COLO668 (cell line): ENCODE measurements around the gene CCDC88B.

Experiments
- DNase-seq: peaks from one replicate; lab custom pipeline; 2025; ENCODE audit not compliant: unreplicated experiment; lab: John Stamatoyannopoulos, UW

Gene CCDC88B

GRCh38 chr11:64342869-64343745 lies 3.1 kb downstream of the CCDC88B start:
- no peak for DNase-seq

DNA sequence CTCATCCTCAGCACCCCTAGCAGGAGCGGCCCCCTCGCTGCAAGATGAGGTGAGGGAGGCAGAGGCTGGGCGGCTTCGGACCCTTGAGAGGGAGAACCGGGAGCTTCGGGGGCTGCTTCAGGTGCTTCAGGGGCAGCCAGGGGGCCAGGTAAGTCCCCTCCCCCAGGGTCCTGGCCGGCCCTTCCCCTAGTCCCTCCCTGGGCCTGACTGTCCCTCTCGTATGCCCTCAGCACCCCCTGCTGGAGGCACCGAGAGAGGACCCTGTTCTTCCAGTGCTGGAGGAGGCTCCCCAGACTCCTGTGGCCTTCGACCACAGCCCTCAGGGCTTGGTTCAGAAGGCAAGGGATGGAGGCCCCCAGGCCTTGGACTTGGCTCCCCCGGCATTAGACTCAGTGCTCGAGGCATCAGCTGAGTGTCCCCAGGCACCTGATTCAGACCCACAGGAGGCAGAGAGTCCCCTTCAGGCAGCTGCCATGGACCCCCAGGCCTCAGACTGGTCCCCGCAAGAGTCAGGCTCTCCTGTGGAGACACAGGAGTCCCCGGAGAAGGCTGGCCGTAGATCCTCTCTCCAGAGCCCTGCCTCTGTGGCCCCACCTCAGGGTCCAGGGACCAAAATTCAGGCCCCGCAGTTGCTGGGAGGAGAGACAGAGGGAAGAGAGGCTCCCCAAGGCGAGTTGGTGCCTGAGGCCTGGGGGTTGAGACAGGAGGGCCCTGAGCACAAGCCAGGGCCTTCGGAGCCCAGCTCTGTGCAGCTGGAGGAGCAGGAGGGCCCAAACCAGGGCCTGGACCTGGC lies 4.0 kb downstream of the CCDC88B start:
- DNase-seq, result peak; percentile 21

DNA sequence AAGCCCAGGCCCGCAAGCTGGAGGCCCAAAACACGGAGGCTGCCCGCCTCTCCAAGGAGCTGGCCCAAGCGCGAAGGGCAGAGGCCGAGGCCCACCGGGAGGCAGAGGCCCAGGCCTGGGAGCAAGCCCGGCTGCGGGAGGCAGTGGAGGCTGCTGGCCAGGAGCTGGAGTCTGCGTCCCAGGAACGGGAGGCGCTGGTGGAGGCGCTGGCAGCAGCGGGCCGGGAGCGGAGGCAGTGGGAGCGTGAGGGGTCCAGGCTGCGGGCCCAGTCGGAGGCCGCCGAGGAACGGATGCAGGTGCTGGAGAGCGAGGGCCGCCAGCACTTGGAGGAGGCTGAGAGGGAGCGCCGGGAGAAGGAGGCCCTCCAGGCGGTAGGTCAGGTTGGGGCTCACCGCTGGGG lies 4.8 kb downstream of the CCDC88B start:
- DNase-seq, result no peak

DNA sequence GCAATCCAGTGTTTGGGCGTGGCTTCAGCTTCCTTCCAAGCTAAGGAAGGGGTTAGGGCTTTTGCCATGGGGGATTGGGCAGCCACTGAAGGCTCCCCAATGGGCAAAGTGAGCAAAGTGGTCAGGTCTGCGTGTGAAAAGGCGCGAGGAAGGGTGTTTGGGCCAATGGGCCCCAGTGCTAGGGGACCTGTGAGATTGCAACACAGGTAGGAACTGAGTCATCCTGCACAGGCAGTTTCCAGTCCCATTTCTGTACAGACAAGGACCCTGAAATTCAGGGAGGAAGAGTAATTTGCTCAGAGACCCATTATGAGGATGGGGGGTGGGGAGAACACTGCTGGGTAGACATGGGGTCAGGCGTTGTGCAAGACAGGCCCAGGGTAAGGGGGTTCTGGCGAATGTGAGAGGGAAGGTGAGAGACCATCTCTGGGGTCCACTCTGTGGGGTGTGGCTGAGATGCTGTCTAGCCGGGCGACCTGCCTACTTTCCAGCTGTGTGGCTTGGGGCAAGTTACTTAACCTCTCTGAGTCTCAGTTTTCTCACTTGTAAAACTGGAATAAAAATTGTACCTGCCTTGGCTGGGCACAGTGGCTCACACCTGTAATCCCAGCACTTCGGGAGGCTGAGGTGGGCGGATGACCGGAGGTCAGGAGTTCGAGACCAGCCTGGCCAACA lies 7.3 kb downstream of the CCDC88B start:
- DNase-seq, result no peak

DNA sequence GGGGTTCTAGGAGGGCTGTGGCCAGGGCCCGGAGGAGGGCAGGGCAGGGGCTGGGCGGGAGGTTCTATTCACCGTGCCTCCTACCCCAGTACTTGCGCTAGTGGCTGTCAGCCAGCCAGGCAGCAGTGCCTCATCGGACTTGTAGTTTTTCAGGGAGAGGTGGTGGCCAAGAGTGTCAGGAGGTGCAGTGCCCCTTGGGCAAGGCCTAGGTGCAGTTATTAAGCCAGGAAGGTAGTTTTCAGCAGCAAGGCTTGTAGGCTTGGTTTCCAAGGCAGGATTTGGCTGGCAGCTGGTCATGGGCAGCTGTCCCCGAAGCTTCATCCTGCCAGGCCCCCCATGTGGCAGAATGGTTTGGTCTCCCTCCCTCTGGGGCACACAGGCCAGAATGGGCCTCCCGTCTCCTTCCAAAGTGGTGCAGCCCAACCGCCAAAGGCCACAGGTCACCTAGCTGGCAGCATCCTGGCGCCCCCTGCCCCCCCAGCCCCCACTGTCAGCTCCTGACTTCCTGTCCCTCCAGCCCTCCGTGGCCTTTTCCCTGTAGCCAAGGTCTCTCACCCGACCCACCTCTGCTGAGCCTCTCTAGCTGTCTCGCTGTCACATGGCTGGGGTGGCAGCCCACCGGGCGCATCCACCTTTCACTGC lies 8.5 kb downstream of the CCDC88B start:
- DNase-seq, result no peak

DNA sequence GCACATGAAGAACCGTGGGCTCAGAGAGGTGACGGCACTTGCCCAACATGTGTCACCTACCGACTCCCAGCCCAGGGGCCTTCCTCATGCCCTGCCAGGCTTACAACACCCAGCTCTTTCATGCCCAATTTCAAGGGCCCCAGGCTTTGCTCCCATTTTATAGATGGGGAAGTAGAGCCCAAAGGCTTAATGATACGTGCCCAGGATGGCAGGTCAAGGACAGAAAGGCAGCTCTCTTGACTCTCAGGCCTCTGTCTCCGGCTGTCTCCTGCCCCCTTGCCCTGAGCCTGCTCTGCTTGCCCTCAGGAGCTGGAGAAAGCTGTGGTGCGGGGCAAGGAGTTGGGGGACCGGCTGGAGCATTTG lies 9.0 kb downstream of the CCDC88B start:
- DNase-seq, result no peak

GRCh38 chr11:64349404-64349803 lies 9.4 kb downstream of the CCDC88B start:
- no peak for DNase-seq

GRCh38 chr11:64351136-64351631 lies 11.2 kb downstream of the CCDC88B start:
- DNase-seq, result no peak

DNA sequence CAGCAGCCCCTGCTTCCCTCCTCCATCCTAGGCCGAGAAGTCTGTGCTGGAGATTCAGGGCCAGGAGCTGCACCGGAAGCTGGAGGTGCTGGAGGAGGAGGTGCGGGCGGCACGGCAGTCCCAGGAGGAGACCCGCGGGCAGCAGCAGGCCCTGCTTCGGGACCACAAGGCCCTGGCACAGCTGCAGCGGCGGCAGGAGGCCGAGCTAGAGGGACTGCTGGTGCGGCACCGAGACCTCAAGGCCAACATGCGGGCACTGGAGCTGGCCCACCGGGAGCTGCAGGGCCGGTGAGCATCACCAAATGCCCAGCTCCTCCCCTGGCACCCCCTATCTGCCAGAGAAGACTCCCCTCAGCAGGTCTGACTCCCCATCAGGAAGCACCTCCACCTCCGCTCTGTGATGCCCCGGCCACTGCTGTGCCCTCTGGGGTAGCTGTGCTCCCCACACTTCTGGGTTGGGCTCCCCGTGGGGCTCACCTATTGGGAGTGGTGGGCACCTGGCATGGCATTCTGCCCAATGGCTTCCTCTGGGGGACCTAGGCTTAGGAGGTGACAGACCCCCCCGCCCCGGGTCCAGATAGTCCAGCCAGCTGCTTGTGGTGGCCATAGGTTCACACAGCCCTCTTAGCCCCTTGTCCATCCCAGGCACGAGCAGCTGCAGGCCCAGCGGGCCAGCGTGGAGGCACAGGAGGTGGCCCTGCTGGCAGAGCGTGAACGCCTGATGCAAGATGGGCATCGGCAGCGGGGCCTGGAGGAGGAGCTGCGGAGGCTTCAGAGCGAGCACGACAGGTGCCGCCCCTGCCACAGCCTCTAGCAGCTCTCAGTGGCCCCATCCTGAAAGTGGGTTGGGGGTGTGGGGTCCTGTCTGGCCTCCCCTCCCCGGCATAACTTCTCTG lies 12.3 kb downstream of the CCDC88B start:
- peak; percentile 76 for DNase-seq

DNA sequence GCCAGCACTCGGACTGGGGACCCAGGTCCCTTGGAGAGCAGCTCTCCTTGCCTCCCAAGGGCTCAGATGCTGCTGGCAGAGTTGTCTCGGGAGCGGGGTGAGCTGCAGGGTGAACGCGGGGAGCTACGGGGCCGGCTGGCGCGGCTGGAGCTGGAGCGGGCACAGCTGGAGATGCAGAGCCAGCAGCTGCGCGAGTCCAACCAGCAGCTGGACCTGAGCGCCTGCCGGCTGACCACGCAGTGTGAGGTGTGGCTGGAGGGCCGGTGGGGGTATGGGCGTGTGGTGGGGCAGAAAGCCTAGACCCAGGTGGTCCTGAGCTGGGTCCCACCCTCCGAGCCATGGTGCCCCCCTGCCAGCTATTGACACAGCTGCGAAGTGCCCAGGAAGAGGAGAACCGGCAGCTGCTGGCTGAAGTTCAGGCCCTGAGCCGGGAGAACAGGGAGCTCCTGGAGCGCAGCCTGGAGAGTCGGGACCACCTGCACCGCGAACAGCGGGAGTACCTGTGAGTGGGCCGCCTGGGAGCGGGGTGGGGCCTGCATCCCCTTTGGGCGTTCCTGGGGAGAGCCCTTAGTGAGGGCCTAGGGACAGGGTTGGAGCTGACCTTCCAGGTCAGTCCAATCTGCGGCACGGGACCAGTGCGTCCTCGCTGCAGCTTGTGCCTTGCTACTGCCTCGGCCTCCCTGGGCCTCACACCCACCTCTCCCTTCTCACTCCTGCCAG lies 13.2 kb downstream of the CCDC88B start:
- peak; percentile 91 for DNase-seq

GRCh38 chr11:64353715-64354506 lies 13.9 kb downstream of the CCDC88B start:
- DNase-seq, result no peak

DNA sequence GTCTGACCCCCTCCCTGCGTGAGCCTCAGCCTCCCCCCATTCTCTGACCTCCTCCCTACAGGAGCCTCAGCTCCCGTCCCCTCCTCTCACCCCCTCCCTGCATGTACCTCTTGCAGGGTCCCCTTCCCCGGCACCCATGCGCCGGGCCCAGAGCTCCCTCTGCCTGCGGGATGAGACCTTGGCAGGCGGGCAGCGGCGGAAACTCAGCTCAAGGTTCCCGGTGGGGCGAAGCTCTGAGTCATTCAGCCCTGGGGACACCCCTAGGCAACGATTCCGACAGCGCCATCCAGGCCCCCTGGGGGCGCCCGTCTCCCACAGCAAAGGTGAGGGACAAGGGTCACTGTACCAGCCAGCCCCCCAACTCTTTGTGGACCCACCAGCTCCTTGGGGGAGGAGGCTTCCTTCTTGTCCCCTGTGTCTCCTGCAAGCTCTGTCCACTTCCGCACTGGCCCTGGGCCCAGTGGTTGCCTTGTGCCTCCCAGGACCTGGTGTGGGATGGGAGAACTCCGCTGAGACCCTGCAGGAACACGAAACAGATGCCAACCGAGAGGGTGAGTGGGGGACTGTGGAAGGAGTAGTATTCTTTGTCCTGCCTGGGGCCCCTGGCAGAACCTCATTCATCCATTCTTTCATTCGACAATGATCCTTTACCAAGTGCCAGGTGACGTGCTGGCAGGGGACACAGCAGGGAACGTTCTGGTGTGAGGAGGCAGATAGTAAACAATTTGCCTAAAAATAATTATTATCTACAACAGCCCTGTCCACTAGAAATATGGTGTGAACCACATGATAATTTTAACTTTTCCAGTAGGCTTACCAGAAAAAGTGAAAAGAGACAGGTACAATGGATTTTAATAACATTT lies 15.3 kb downstream of the CCDC88B start:
- DNase-seq, result peak; percentile 90

- DNase-seq, result peak; percentile 43
Observed at GRCh38 chr11:64356498-64357411, 16.8 kb downstream of the CCDC88B start.

DNA sequence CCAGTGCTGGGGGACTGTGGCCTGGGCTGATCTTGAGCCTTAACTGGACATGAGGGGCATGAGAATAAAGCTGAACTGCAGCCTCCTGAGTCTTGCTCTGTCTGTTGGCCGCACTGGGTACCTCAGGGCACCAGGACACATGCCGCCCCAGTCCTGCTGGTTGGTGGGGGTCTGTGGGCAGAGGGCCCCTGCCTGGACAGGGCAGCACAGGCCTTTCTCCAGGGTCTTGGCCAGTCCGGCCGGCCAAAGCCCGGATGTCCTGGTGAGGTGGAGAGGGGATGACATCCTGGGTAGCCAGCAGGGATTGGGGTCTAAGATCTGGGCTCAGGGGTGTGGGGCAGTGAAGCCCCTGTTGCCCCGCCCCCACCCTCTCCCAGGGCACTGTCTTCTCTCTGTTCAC lies 17.4 kb downstream of the CCDC88B start:
- no peak for DNase-seq

- DNase-seq, result no peak
Observed at GRCh38 chr11:64357904-64358535, 18.0 kb downstream of the CCDC88B start.

DNA sequence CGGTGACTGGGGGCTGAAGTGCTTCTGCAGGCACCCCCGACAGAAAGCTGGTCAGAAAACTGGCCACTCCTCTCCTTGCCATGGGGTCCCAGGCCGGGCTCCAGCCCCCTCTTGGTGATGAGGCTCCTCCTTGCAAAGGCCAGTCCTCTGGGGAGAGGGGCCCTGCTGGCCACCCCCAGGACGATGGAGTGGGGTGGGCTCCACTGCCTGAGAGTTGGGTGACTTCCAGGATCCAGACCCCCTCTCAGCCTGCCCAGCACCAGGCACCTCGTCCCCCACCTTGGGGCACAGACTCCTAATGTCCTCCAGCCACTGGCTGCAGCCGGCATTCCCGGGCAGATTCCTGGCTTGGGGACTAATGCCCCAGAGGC lies 18.5 kb downstream of the CCDC88B start:
- DNase-seq, result no peak
